ENCODE data around the gene INSYN2B. TPM values are rescaled to one million over a fixed set of nuclear protein-coding genes. Genes with fewer than 3 reads are reported as not detected.

INSYN2B gene
- total and polyA plus RNA-seq, 2 of the 4 experiments (the other 2 are of a cell fraction), result 9.1 to 33.5 TPM

DNA sequence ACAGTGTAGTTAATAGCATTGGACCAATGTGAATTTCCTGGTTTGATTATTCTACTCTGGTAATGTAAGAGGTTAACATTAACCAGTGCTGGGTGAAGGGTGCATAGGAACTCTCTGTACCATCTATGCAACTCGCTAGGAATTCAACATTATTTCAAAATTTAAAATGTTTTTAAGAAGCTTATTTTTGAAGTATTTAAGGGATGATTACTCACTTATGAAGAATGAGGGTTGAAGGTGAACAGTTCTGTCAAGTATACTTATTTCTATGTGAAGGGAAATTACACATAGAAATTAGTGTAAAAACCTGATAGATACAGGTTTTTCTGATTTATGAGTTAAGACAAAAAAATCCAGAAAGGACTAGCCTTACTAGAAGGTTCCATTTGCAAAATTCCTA is 165.8 kb downstream of the INSYN2B start:
- H3K4ac ChIP-seq (ENCODE audit: low read depth, low read length), result no peak overlapping the region
- H2BK120ac ChIP-seq (ENCODE audit: low read depth, low read length), result peak overlapping the region; percentile 6; the same call in 1 of the 2 replicates
- DNase-seq, result peak; percentile 26
- no peaks in the 10 kb centered on the region for H3K9me3 ChIP-seq (ENCODE audit: control insufficient read depth, insufficient read depth, low read length)
- no peak overlapping the region for H3K23ac ChIP-seq (ENCODE audit: low read depth, low read length)
- no peak overlapping the region for H3K4me3 ChIP-seq (ENCODE audit: insufficient read depth, low read depth, low read length)
- no peak overlapping the region for H3K27ac ChIP-seq (ENCODE audit: insufficient read depth, low read length)
- no peak overlapping the region for H2AK5ac ChIP-seq (ENCODE audit: low read depth, low read length)
- H3K79me1 ChIP-seq (ENCODE audit: low read depth in 1 of 2, low read length in 2 of 2), result no peaks in the 10 kb centered on the region
- no peak overlapping the region for H2BK20ac ChIP-seq (ENCODE audit: low read depth, low read length)
- no peak overlapping the region for H3K9ac ChIP-seq (ENCODE audit: low read depth, low read length)
- H3K9me1 ChIP-seq (ENCODE audit: insufficient read depth, low read length), result no peaks in the 10 kb centered on the region; the same call in 1 of the 2 replicates
- no peak overlapping the region for H2BK5ac ChIP-seq (ENCODE audit: low read depth, low read length, poor library complexity, severe bottlenecking)
- TF ChIP-seq NFE2L2 (IDR thresholded peaks at IDR 0.05; ENCODE audit: low read depth, low read length) (no peak), CEBPB (IDR thresholded peaks at IDR 0.05; ENCODE audit: low read depth, low read length) (no peak), RCOR1 (IDR thresholded peaks at IDR 0.05; ENCODE audit: insufficient replicate concordance, low read length) (no peak), MXI1 (IDR thresholded peaks at IDR 0.05; ENCODE audit: borderline replicate concordance, low read depth, low read length) (no peak), RFX5 (IDR thresholded peaks at IDR 0.05; ENCODE audit: low read depth, low read length) (no peak), MAFK (IDR thresholded peaks at IDR 0.05; ENCODE audit: low read depth, low read length) (no peak), SMC3 (IDR thresholded peaks at IDR 0.05; ENCODE audit: low read depth, low read length) (no peak), FOS (IDR thresholded peaks at IDR 0.05; ENCODE audit: low read depth, low read length) (no peak), POLR2A (IDR thresholded peaks at IDR 0.05; ENCODE audit: low read depth, low read length) (no peak), MAZ (IDR thresholded peaks at IDR 0.05; ENCODE audit: borderline replicate concordance, low read depth, low read length) (no peak), BHLHE40 (IDR thresholded peaks at IDR 0.05; ENCODE audit: low read depth, low read length) (no peak), RAD21 (IDR thresholded peaks at IDR 0.05; ENCODE audit: low read length) (no peak), CHD1 (IDR thresholded peaks at IDR 0.05; ENCODE audit: low read depth, low read length) (no peak)
- TF ChIP-seq, protein P1, sequence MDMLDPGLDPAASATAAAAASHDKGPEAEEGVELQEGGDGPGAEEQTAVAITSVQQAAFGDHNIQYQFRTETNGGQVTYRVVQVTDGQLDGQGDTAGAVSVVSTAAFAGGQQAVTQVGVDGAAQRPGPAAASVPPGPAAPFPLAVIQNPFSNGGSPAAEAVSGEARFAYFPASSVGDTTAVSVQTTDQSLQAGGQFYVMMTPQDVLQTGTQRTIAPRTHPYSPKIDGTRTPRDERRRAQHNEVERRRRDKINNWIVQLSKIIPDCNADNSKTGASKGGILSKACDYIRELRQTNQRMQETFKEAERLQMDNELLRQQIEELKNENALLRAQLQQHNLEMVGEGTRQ (IDR thresholded peaks at IDR 0.05; ENCODE audit: low read depth, low read length), result no peak
- TF ChIP-seq, protein P2, sequence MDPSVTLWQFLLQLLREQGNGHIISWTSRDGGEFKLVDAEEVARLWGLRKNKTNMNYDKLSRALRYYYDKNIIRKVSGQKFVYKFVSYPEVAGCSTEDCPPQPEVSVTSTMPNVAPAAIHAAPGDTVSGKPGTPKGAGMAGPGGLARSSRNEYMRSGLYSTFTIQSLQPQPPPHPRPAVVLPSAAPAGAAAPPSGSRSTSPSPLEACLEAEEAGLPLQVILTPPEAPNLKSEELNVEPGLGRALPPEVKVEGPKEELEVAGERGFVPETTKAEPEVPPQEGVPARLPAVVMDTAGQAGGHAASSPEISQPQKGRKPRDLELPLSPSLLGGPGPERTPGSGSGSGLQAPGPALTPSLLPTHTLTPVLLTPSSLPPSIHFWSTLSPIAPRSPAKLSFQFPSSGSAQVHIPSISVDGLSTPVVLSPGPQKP (IDR thresholded peaks at IDR 0.05; ENCODE audit: borderline replicate concordance, low read depth, low read length), result no peak
- TF ChIP-seq, protein P3, sequence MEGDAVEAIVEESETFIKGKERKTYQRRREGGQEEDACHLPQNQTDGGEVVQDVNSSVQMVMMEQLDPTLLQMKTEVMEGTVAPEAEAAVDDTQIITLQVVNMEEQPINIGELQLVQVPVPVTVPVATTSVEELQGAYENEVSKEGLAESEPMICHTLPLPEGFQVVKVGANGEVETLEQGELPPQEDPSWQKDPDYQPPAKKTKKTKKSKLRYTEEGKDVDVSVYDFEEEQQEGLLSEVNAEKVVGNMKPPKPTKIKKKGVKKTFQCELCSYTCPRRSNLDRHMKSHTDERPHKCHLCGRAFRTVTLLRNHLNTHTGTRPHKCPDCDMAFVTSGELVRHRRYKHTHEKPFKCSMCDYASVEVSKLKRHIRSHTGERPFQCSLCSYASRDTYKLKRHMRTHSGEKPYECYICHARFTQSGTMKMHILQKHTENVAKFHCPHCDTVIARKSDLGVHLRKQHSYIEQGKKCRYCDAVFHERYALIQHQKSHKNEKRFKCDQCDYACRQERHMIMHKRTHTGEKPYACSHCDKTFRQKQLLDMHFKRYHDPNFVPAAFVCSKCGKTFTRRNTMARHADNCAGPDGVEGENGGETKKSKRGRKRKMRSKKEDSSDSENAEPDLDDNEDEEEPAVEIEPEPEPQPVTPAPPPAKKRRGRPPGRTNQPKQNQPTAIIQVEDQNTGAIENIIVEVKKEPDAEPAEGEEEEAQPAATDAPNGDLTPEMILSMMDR (conservative IDR thresholded peaks at IDR 0.05; ENCODE audit: low read depth, low read length), result no peak
- no peak overlapping the region for H3K56ac ChIP-seq (ENCODE audit: extremely low read depth, insufficient read depth, low read length)
- intact Hi-C loops (cut with micrococcal nuclease), result no loop called here
- no peak overlapping the region for H3K18ac ChIP-seq (ENCODE audit: low read depth, low read length)
- no CpG with 5 or more reads among the region's 1 CpG for WGBS, 2 experiments (ENCODE audit: extremely low coverage in 2 of 2, insufficient read length in 1 of 2)
- no peak overlapping the region for H3K4me2 ChIP-seq (ENCODE audit: low read depth, low read length)
- H4K91ac ChIP-seq (ENCODE audit: insufficient read depth, low read depth, low read length), result no peak overlapping the region
- no peak overlapping the region for H2AFZ ChIP-seq (replicated peaks; ENCODE audit: low read length, poor library complexity)
- H2BK15ac ChIP-seq (ENCODE audit: low read depth, low read length), result no peak overlapping the region
- in situ Hi-C loops (cut with MboI; ENCODE audit: low sequenced_read_pairs), result no loop called here
- ChIA-PET CTCF (interaction anchor here (0.5 kb wide), 1 partner anchor 32 kb away, joined by 3 read pairs; no protein-coding TSS in a partner anchor), POLR2A (ENCODE audit: unreplicated experiment) (no interaction called here)
- no peaks in the 10 kb centered on the region for H3K27me3 ChIP-seq (ENCODE audit: control insufficient read depth, insufficient read depth, low read length)
- no TSS peak for BruUV-seq (replicated peaks)
- H2AK9ac ChIP-seq (replicated peaks; ENCODE audit: low read depth, low read length, poor library complexity), result no peak overlapping the region
- H3K36me3 ChIP-seq (ENCODE audit: control insufficient read depth, insufficient read depth, low read length), result no peaks in the 10 kb centered on the region
- H3K14ac ChIP-seq (replicated peaks; ENCODE audit: low read depth, low read length), result no peak overlapping the region
- dilution Hi-C loops (cut with HindIII; ENCODE audit: low sequenced_read_pairs, unreplicated experiment), result no loop called here
- H3K4me1 ChIP-seq (ENCODE audit: control insufficient read depth, insufficient read depth, low read length), result no peaks in the 10 kb centered on the region
- H4K5ac ChIP-seq (ENCODE audit: low read depth, low read length), result no peak overlapping the region
- no peak for ATAC-seq (ENCODE audit: low read depth)
- H4K8ac ChIP-seq (ENCODE audit: low read depth in 2 of 2, low read length in 2 of 2), result no peak overlapping the region
- H4K20me1 ChIP-seq (ENCODE audit: insufficient read depth, low read length), result no peaks in the 10 kb centered on the region
